Lung (tissue), 12 donors: ENCODE results near the gene UBA6. TPM values are rescaled to one million over a fixed set of nuclear protein-coding genes. Genes with fewer than 3 reads are reported as not detected.
"Not testable (repeated sequence)": the region's sequence is repeated elsewhere in the genome, so short reads cannot be mapped to it uniquely, and the experiment has no call there.

Experiments
- ATAC-seq: fragments of 200-7000 bp; cut with Tn5 transposase; one replicate; pipeline ENCODE4 v1.9.1; 2020; ENCODE audit warnings: moderate number of reproducible peaks; ENCODE audit not compliant: insufficient read depth, low FRiP score
- DNase-seq, 3 donors: peaks; one replicate each; pipeline ENCODE4 v3.0.0-alpha.2; 2013 to 2017
- H3K27ac ChIP-seq, 2 donors: one replicate each; pipeline ENCODE4 v1.5.1; 2013; ENCODE audit warnings: mild to moderate bottlenecking in 2 of 2, moderate library complexity in 2 of 2, control low read depth in 1 of 2, inconsistent platforms in 1 of 2, low read depth in 1 of 2, low read length in 1 of 2
- H3K27me3 ChIP-seq, 3 donors: one replicate each; pipeline ENCODE4 v1.5.1; 2013; ENCODE audit warnings: low read length in 2 of 3; ENCODE audit not compliant: control insufficient read depth in 3 of 3, insufficient read depth in 3 of 3
- H3K36me3 ChIP-seq, 4 donors: one replicate each; pipeline ENCODE4 v1.5.1; 2013; ENCODE audit warnings: low read length in 4 of 4, mild to moderate bottlenecking in 1 of 4, moderate library complexity in 1 of 4; ENCODE audit not compliant: control insufficient read depth in 4 of 4, insufficient read depth in 4 of 4
- H3K4me1 ChIP-seq, 5 donors: one replicate each; pipeline ENCODE4 v1.5.1; 2013; ENCODE audit warnings: low read length in 5 of 5, mild to moderate bottlenecking in 2 of 5, moderate library complexity in 1 of 5; ENCODE audit not compliant: control insufficient read depth in 5 of 5, insufficient read depth in 5 of 5
- H3K4me3 ChIP-seq: one replicate; pipeline ENCODE4 v1.5.1; 2013; ENCODE audit warnings: mild to moderate bottlenecking, control low read depth, moderate library complexity
- H3K9ac ChIP-seq, 2 donors: one replicate each; pipeline ENCODE4 v1.5.1; 2013; ENCODE audit warnings: low read length in 2 of 2, control low read depth in 1 of 2; ENCODE audit not compliant: insufficient read depth in 1 of 2
- H3K9me3 ChIP-seq, 4 donors: one replicate each; pipeline ENCODE4 v1.5.1; 2013; ENCODE audit warnings: low read length in 3 of 4, mild to moderate bottlenecking in 1 of 4, moderate library complexity in 1 of 4; ENCODE audit not compliant: control insufficient read depth in 4 of 4, insufficient read depth in 3 of 4
- WGBS, 2 donors: extraction: QIAGEN DNeasy Blood & Tissue Kit; methylation state at CpG; one replicate each; pipeline ENCODE4 v1.1.7; 2013; 5-methylcytosine and 5-hydroxymethylcytosine counted together
- polyA plus RNA-seq, 2 donors: library from polyadenylated mRNA; stranded (reverse); fragments of 200-250 nt; gene quantifications; one replicate each; pipeline ENCODE4 v1.2.1, GENCODE V29; 2013
- total RNA-seq, 2 donors: library from RNA; depleted of rRNA in 1 of 2; stranded (reverse); fragments of >200 nt in 1 of 2; gene quantifications; one replicate each; pipeline ENCODE4 v1.2.1, GENCODE V29; 2014 to 2021
- TF ChIP-seq, protein P1 (sequence below): IDR thresholded peaks from 2 replicates; pipeline ENCODE4 v1.5.1; 2012; ENCODE audit warnings: mild to moderate bottlenecking; ENCODE audit errors: control extremely low read depth, extremely low read depth
- donor health status: control.
- donor health status: control.
- donor health status: Bipolar disorder and iron deficiency.
- donor health status: healthy.
- donor health status: DM: yes; HTN: yes; CAD: no.

Gene UBA6
- total and polyA plus RNA-seq, 4 donors = 6.4 to 67.0 (median 28.0) TPM

DNA sequence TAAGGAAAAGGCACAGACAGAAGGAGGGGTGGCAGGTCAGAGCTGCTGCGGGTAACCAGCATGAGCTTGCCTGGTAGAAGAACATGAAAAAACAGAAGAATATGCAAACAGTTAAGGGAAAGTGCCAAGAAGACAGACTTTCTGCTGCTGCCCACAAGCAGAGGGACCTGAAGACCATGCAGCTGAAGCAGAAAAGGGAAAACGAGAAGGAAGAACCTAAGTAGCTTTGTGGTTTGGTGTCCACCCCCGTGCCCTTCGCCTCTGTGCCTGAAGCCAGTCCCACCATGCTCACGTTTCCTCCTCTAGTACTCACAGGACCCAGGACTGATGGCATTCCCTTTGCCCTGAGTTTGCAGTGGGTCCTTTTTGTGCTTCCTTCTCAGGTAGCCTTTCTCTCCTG is 62.8 kb downstream of the UBA6 start:
- no peaks in the 10 kb centered on the region for H3K9me3 ChIP-seq
- DNase-seq (no peak), ATAC-seq (no peak)
- no peak overlapping the region for H3K9ac ChIP-seq
- no peaks in the 10 kb centered on the region for H3K27me3 ChIP-seq
- TF ChIP-seq, protein P1, sequence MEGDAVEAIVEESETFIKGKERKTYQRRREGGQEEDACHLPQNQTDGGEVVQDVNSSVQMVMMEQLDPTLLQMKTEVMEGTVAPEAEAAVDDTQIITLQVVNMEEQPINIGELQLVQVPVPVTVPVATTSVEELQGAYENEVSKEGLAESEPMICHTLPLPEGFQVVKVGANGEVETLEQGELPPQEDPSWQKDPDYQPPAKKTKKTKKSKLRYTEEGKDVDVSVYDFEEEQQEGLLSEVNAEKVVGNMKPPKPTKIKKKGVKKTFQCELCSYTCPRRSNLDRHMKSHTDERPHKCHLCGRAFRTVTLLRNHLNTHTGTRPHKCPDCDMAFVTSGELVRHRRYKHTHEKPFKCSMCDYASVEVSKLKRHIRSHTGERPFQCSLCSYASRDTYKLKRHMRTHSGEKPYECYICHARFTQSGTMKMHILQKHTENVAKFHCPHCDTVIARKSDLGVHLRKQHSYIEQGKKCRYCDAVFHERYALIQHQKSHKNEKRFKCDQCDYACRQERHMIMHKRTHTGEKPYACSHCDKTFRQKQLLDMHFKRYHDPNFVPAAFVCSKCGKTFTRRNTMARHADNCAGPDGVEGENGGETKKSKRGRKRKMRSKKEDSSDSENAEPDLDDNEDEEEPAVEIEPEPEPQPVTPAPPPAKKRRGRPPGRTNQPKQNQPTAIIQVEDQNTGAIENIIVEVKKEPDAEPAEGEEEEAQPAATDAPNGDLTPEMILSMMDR = no peak
- no peak overlapping the region for H3K27ac ChIP-seq
- peaks cover 6 to 16% (median 7%) of the 10 kb centered on the region in 4 donors for H3K36me3 ChIP-seq
- H3K4me3 ChIP-seq = no peak overlapping the region
- no peaks in the 10 kb centered on the region for H3K4me1 ChIP-seq
- WGBS, 2 donors = 33 to 79% methylated on average over 5 of the region's 5 CpGs

DNA sequence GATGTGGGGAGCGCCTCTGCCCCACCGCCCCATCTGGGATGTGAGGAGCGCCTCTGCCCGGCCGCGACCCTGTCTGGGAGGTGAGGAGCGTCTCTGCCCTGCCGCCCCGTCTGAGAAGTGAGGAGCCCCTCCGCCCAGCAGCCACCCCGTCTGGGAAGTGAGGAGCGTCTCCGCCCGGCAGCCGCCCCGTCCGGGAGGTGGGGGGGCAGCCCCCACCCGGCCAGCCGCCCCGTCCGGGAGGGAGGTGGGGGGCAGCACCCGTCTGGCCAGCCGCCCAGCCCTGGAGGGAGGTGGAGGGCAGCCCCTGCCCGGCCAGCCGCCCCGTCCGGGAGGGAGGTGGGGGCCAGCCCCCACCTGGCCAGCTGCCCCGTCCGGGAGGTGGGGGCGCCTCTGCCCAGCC is 64.0 kb downstream of the UBA6 start:
- H3K36me3 ChIP-seq = peaks cover 7 to 16% (median 8%) of the 10 kb centered on the region in 4 donors
- 95 to 98% methylated on average over 8 to 30 of the region's 30 CpGs for WGBS, 2 donors
- not testable (repeated sequence) for DNase-seq

DNA sequence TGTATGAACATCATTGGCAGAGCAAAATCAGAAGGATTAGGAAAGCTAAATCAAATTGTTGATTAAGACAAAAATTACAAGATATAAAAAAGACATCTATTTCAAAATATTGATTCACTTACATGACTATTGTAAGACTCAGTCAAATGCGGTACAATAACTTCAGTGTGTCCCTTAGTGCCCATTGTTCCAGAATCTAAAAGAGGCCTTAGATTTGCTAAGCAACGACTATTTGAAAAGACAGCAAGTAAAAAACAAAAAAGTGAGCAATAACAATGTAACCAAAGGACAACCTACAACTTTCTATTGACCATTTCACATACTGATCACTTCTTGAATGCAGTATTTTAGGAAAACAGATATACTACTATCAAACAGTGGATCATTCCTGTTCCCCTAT is 65.6 kb downstream of the UBA6 start:
- Histone ChIP-seq H3K36me3 (peaks cover 7 to 17% (median 12%) of the 10 kb centered on the region in 4 donors), H3K9ac (no peak overlapping the region), H3K4me1 (no peaks in the 10 kb centered on the region), H3K27me3 (no peaks in the 10 kb centered on the region), H3K4me3 (no peak overlapping the region), H3K27ac (no peak overlapping the region), H3K9me3 (no peaks in the 10 kb centered on the region)
- DNase-seq (no peak), ATAC-seq (no peak)
- WGBS, 2 donors = 97 to 100% methylated on average over 2 of the region's 2 CpGs
- TF ChIP-seq, protein P1 = no peak

More for the DNA sequence above, 64.0 kb downstream of the UBA6 start:
- not testable (repeated sequence) for H3K27me3 ChIP-seq, ATAC-seq, H3K9ac ChIP-seq, H3K4me1 ChIP-seq, H3K27ac ChIP-seq, H3K9me3 ChIP-seq, H3K4me3 ChIP-seq

DNA sequence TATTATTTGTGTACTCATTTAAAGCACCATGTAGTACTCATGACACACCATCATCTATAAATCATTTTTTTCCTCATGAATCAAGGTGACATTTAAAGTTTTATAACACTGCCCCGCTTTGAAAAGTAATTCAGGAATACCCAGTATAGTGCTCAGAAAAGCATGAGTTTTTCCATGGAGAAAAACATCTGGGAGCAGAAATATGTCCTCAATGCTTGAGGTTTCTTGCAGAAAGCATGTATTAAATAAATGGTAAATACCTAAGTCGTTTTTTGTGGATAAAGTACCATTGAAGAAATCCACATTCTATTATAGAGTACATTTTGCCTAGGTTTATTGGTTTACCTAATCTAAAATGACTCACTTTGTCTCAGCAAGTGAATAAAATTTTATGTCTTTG is 66.2 kb downstream of the UBA6 start:
- DNase-seq = no peak
- Histone ChIP-seq H3K27me3 (no peaks in the 10 kb centered on the region), H3K4me3 (no peak overlapping the region), H3K9ac (no peak overlapping the region), H3K4me1 (no peaks in the 10 kb centered on the region), H3K36me3 (peaks cover 7 to 17% (median 12%) of the 10 kb centered on the region in 4 donors), H3K27ac (no peak overlapping the region), H3K9me3 (no peaks in the 10 kb centered on the region)
- TF ChIP-seq, protein P1 = no peak
- WGBS, 2 donors = 92 to 95% methylated on average over 2 of the region's 2 CpGs
- ATAC-seq = no peak
